GM12891 (cell line): ENCODE results near the gene RNASET2.
"Not testable (repeated sequence)": the region's sequence is repeated elsewhere in the genome, so short reads cannot be mapped to it uniquely, and the experiment has no call there.

ENCODE experiments used
- POLR2A ChIP-seq: IDR thresholded peaks from 2 replicates; pipeline ENCODE4 v1.6.1; 2011; ENCODE audit warnings: low read depth, low read length, control low read depth
- POLR2AphosphoS5 ChIP-seq: IDR thresholded peaks from 2 replicates; pipeline ENCODE4 v1.6.1; 2011; ENCODE audit warnings: low read depth, low read length, control low read depth
- TAF1 ChIP-seq: IDR thresholded peaks from 2 replicates; pipeline ENCODE4 v1.6.1; 2011; ENCODE audit warnings: low read depth, low read length, control low read depth

GRCh38 chr6:166894614-166895013 is 61.7 kb downstream of the RNASET2 start:
- not testable (repeated sequence) for TF ChIP-seq TAF1, POLR2AphosphoS5, POLR2A
